GM12878 (cell line): ENCODE data around the gene EHD1. TPM values are rescaled to one million over a fixed set of nuclear protein-coding genes. Genes with fewer than 3 reads are reported as not detected.

ENCODE experiments used
- ATAC-seq: fragments of 200-7000 bp; cut with Tn5 transposase; 3 replicates; pipeline ENCODE4 v1.9.1; 2020; ENCODE audit warnings: mild to moderate bottlenecking, moderate library complexity
- BruUV-seq: library from RNA; stranded (reverse); fragments of 400-500 nt; replicated peaks from 2 replicates; lab custom pipeline; 2021; lab: Mats Ljungman, UMichigan
- CTCF ChIA-PET: fragments of 300-600 bp; sonication (Branson Sonifier 250); formaldehyde crosslinking; extraction: SDS; loops from one replicate; lab custom pipeline; 2021; ENCODE audit warnings: inconsistent platforms; lab: Yijun Ruan, JAX
- POLR2A ChIA-PET: fragments of 350-600 bp; formaldehyde crosslinking; extraction: SDS; loops from one replicate; lab custom pipeline; 2021; ENCODE audit warnings: inconsistent platforms; lab: Charles Lee
- RAD21 ChIA-PET: fragments of 300-600 bp; sonication (Branson Sonifier 250); formaldehyde crosslinking; loops from one replicate; lab custom pipeline; 2023; ENCODE audit warnings: antibody characterized with exemption; ENCODE audit not compliant: unreplicated experiment; lab: Charles Lee
- SMC1A ChIA-PET: fragments of 300-600 bp; sonication (Branson Sonifier 250); formaldehyde crosslinking; loops from one replicate; lab custom pipeline; 2023; ENCODE audit not compliant: unreplicated experiment, uncharacterized antibody; lab: Charles Lee
- DNase-seq: peaks from one replicate; pipeline ENCODE4 v3.0.0-alpha.2; 2011; ENCODE audit warnings: low read depth, low spot score
- FAIRE-seq: peaks from 3 replicates; lab custom pipeline; 2011; peaks lifted over from hg19 to GRCh38; lab: Jason Lieb, UNC
- H2AFZ ChIP-seq: 2 replicates; pipeline ENCODE4 v1.6.0; 2011; ENCODE audit warnings: low read depth, low read length, control low read depth; ENCODE audit not compliant: control insufficient read depth
- H3K27ac ChIP-seq: 2 replicates; pipeline ENCODE4 v1.5.1; 2011; ENCODE audit warnings: control low read depth; ENCODE audit not compliant: control insufficient read depth, insufficient read depth
- H3K27me3 ChIP-seq, 2 experiments: replicated peaks in 1 of 2; 2 replicates each; pipeline versions ENCODE4 v1.6.0 to v1.6.1; 2011; ENCODE audit warnings: low read length in 1 of 2; ENCODE audit not compliant: control insufficient read depth in 2 of 2, insufficient read depth in 2 of 2
- H3K36me3 ChIP-seq, 2 experiments: 2 replicates each; pipeline ENCODE4 v1.5.1; 2011; ENCODE audit warnings: low read length in 1 of 2; ENCODE audit not compliant: control insufficient read depth in 2 of 2, insufficient read depth in 2 of 2
- H3K4me1 ChIP-seq: 2 replicates; pipeline ENCODE4 v1.6.1; 2011; ENCODE audit warnings: mild to moderate bottlenecking, low read length, moderate library complexity, mixed read lengths; ENCODE audit not compliant: control insufficient read depth, insufficient read depth
- H3K4me2 ChIP-seq: 2 replicates; pipeline ENCODE4 v1.6.0; 2011; ENCODE audit warnings: control low read depth; ENCODE audit not compliant: control insufficient read depth, insufficient read depth
- H3K4me3 ChIP-seq: fragments of 200-600 bp; sonication (generic); 2 replicates; pipeline ENCODE4 v1.5.1; 2016
- H3K79me2 ChIP-seq: 2 replicates; pipeline ENCODE4 v1.6.0; 2011; ENCODE audit warnings: low read length; ENCODE audit not compliant: control insufficient read depth, insufficient read depth
- H3K9ac ChIP-seq: 2 replicates; pipeline ENCODE4 v1.8.0; 2011; ENCODE audit warnings: low read length, control low read depth, mixed read lengths; ENCODE audit not compliant: control insufficient read depth, insufficient read depth
- H3K9me3 ChIP-seq: replicated peaks from 3 replicates; pipeline ENCODE4 v1.5.1; 2011; ENCODE audit warnings: mild to moderate bottlenecking, low read length; ENCODE audit not compliant: control insufficient read depth, insufficient read depth
- H4K20me1 ChIP-seq: 2 replicates; pipeline ENCODE4 v1.6.0; 2011; ENCODE audit not compliant: control insufficient read depth, insufficient read depth
- ASH2L ChIP-seq: fragments of 300-600, 200-600 bp; sonication (generic); IDR thresholded peaks from 2 replicates; pipeline ENCODE4 v1.6.1; 2017; ENCODE audit warnings: low read depth, mild to moderate bottlenecking, borderline replicate concordance
- BACH1 ChIP-seq: fragments of 450-650 bp; IDR thresholded peaks from 2 replicates; pipeline ENCODE4 v1.6.1; 2017; ENCODE audit warnings: mild to moderate bottlenecking, borderline replicate concordance
- IKZF2 ChIP-seq, 2 experiments: fragments of 450-650 bp; IDR thresholded peaks; 2 replicates each; pipeline ENCODE4 v1.6.1; 2017; ENCODE audit warnings: mild to moderate bottlenecking in 2 of 2, moderate library complexity in 2 of 2
- JUND ChIP-seq: IDR thresholded peaks from 2 replicates; pipeline ENCODE4 v1.6.1; 2012; ENCODE audit warnings: low read depth, mild to moderate bottlenecking, low read length, improper control_type of control experiment, moderate library complexity
- NR2C2 ChIP-seq: IDR thresholded peaks from 2 replicates; pipeline ENCODE4 v1.6.1; 2011; ENCODE audit warnings: borderline replicate concordance, low read depth; ENCODE audit not compliant: control insufficient read depth, insufficient read length
- POLR2A ChIP-seq: IDR thresholded peaks from 2 replicates; pipeline ENCODE4 v1.6.1; 2011; ENCODE audit warnings: low read depth, mild to moderate bottlenecking, low read length
- RFX5 ChIP-seq: IDR thresholded peaks from 2 replicates; pipeline ENCODE4 v1.6.1; 2011; ENCODE audit warnings: low read depth, low read length, improper control_type of control experiment
- SIN3A ChIP-seq: IDR thresholded peaks from 2 replicates; pipeline ENCODE4 v1.6.1; 2012; ENCODE audit warnings: low read depth, low read length, improper control_type of control experiment
- SKIL ChIP-seq: fragments of 450-650 bp; IDR thresholded peaks from 2 replicates; pipeline ENCODE4 v1.6.1; 2017; ENCODE audit warnings: mild to moderate bottlenecking, low read depth, inconsistent platforms; ENCODE audit not compliant: poor library complexity, severe bottlenecking
- SUZ12 ChIP-seq: fragments of 200-600 bp; sonication (generic); IDR thresholded peaks from one replicate; pipeline ENCODE4 v1.6.1; 2018; ENCODE audit warnings: antibody characterized with exemption, mild to moderate bottlenecking; ENCODE audit not compliant: unreplicated experiment
- TAF1 ChIP-seq: IDR thresholded peaks from 2 replicates; pipeline ENCODE4 v1.6.1; 2011; ENCODE audit warnings: mild to moderate bottlenecking, low read depth, low read length, borderline replicate concordance
- ZBTB33 ChIP-seq: fragments of 450-650 bp; IDR thresholded peaks from 2 replicates; pipeline ENCODE4 v1.6.1; 2017; ENCODE audit warnings: mild to moderate bottlenecking
- ZSCAN29 ChIP-seq: fragments of 450-650 bp; IDR thresholded peaks from 2 replicates; pipeline ENCODE4 v1.6.1; 2017; ENCODE audit warnings: mild to moderate bottlenecking, moderate library complexity
- WGBS: methylation state at CpG from one replicate; pipeline ENCODE4 v1.1.6; 2016; ENCODE audit warnings: low lambda C conversion rate; ENCODE audit not compliant: insufficient replicate concordance, insufficient coverage; ENCODE audit errors: missing lambda C conversion rate; 5-methylcytosine and 5-hydroxymethylcytosine counted together
- in situ Hi-C: fragments of 300-500 bp; cut with MboI; formaldehyde crosslinking; loops from 9 replicates; pipeline ENCODE4 v1.14.3; 2018; ENCODE audit warnings: mixed read lengths
- intact Hi-C: fragments of 100-400 bp; cut with micrococcal nuclease; formaldehyde crosslinking; loops from one replicate; pipeline ENCODE4 v1.14.2; 2022; ENCODE audit not compliant: unreplicated experiment
- polyA plus RNA-seq, 11 experiments: library from polyadenylated mRNA; depleted of rRNA in 4 of 11; unstranded in 6 of 11; stranded (reverse) in 5 of 11; fragments of >200 nt; fragmentation: Nextera tagmentation in 4 of 11; fragmentation: Illumina TruSeq in 1 of 11; extraction: Ambion mirVana in 4 of 11; extraction: Trizol in 1 of 11; gene quantifications; 1 replicate in 1 of 11; 2 replicates in 10 of 11; pipeline versions ENCODE4 v1.2.1 to v1.2.3, GENCODE V29; 2011 to 2016; ENCODE audit warnings: inconsistent platforms in 2 of 11, missing spikeins in 2 of 11, low read depth in 1 of 11
- total RNA-seq, 4 experiments: library from RNA; depleted of rRNA in 3 of 4; stranded (reverse); fragments of >200 nt in 3 of 4; fragmentation: Illumina TruSeq in 1 of 4; extraction: Trizol in 1 of 4; gene quantifications; 2 replicates each; pipeline versions ENCODE4 v1.2.1 to v1.2.3, GENCODE V29; 2013 to 2021

The EHD1 gene
- total and polyA plus RNA-seq, 10 of the 15 experiments (the other 5 are each of a cell fraction or from before 2014, with no cell fraction given): 1.0 to 165 (median 66.5) TPM

GRCh38 chr11:64829536-64830251 is 48.7 kb downstream of the EHD1 start:
- intact Hi-C loops (no loop called here), in situ Hi-C loops (no loop called here)
- H3K36me3 ChIP-seq: no peaks in the 10 kb centered on the region
- no peak for TF ChIP-seq TAF1
- TF ChIP-seq ZBTB33: no peak
- TF ChIP-seq SIN3A: no peak
- TF ChIP-seq RFX5: no peak
- no peak for TF ChIP-seq IKZF2 (IDR thresholded peaks at IDR 0.05)
- no peak for TF ChIP-seq ZSCAN29
- TF ChIP-seq JUND: no peak
- TF ChIP-seq NR2C2: no peak
- no peak for TF ChIP-seq POLR2A
- TF ChIP-seq SKIL: no peak
- no peak for TF ChIP-seq ASH2L
- TF ChIP-seq BACH1: no peak
- no peak for TF ChIP-seq SUZ12
- CTCF ChIA-PET: no interaction called here
- H3K27ac ChIP-seq: no peak overlapping the region
- ATAC-seq: no peak
- BruUV-seq: no TSS peak
- H3K4me2 ChIP-seq: no peak overlapping the region
- SMC1A ChIA-PET: no interaction called here
- no peaks in the 10 kb centered on the region for H3K9me3 ChIP-seq
- POLR2A ChIA-PET: interaction anchor here (0.6 kb wide), 1 partner anchor 149 kb away, joined by 9 read pairs; no protein-coding TSS in a partner anchor
- H3K9ac ChIP-seq: no peak overlapping the region
- no peaks in the 10 kb centered on the region for H3K79me2 ChIP-seq
- no peak for FAIRE-seq
- no peaks in the 10 kb centered on the region for H4K20me1 ChIP-seq
- DNase-seq: no peak
- H3K4me3 ChIP-seq: no peak overlapping the region
- H3K4me1 ChIP-seq: no peaks in the 10 kb centered on the region
- H2AFZ ChIP-seq: no peak overlapping the region
- 71% methylated on average over 43 of the region's 43 CpGs for WGBS
- no peaks in the 10 kb centered on the region for H3K27me3 ChIP-seq
- RAD21 ChIA-PET: no interaction called here
